C4-2B (cell line): ENCODE measurements around the gene GAS2L2.

Source experiments
- CTCF ChIP-seq: fragments of 450-650 bp; conservative IDR thresholded peaks from 2 replicates; pipeline ENCODE4 v1.5.1; 2017; ENCODE audit warnings: mild to moderate bottlenecking
- ZFX ChIP-seq: fragments of 450-650 bp; IDR thresholded peaks from 2 replicates; pipeline ENCODE4 v1.6.1; 2017

- no peak for TF ChIP-seq CTCF
- TF ChIP-seq ZFX, result no peak
These were observed 47.8 kb downstream of the GAS2L2 start for GRCh38 chr17:35705230-35705629.
